ENCODE results near the gene NDRG3. TPM values are rescaled to one million over a fixed set of nuclear protein-coding genes. Genes with fewer than 3 reads are reported as not detected.

The NDRG3 gene
- total and polyA plus RNA-seq, 4 donors = 46.3 to 96.2 (median 85.0) TPM

- H3K27me3 ChIP-seq (ENCODE audit: control insufficient read depth, insufficient read depth, low read length) = no peaks in the 10 kb centered on the region
- H3K9me3 ChIP-seq (ENCODE audit: control insufficient read depth, insufficient read depth, low read length) = no peaks in the 10 kb centered on the region
- no peak for DNase-seq (ENCODE audit: low read depth in 4 of 6, low spot score in 6 of 6)
- no peak overlapping the region for H3K27ac ChIP-seq (ENCODE audit: low read depth, low read length)
- peaks cover 4% of the 10 kb centered on the region for H3K36me3 ChIP-seq (ENCODE audit: control insufficient read depth, insufficient read depth, low read length)
- peaks cover 19% of the 10 kb centered on the region for H3K4me1 ChIP-seq (ENCODE audit: control insufficient read depth, insufficient read depth, low read length)
- no peak overlapping the region for H3K4me3 ChIP-seq (ENCODE audit: low read depth, low read length)
- 81% methylated on average over 7 of the region's 7 CpGs for WGBS (ENCODE audit: insufficient coverage)
These were observed 24.8 kb upstream of the NDRG3 start for GRCh38 chr20:36770680-36771079.

DNA sequence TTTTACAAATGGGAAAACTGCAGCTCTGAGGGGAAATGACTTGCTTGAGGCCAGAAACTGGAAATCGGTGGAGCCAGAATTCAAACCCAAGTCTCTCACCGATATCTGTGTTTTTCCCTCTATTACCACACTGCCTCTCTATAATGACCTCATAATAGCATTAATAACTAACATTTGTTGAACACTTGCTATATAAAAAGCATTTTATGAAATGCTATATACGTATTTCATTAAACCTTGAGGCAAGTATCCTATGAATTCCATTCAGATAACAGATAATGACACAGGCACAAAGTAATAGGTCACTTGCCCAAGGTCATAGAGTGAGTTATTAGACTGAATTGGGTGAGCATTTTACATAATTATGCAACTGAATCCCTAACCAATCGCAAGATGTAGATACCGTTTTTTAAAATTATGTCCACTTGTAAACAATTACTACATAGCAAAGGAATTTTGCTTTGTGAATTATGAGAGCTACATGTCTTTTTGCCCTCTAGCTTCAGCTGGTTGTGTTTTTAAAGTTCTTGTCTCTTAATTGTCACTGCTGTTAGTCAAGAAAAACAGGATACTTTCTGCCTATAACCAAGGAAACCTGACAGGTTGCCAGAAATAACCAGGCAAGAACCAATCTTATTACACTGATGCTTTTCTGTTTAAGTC lies 23.0 kb upstream of the NDRG3 start:
- peaks cover 4% of the 10 kb centered on the region for H3K36me3 ChIP-seq (ENCODE audit: control insufficient read depth, insufficient read depth, low read length)
- H3K27ac ChIP-seq (ENCODE audit: low read depth, low read length) = no peak overlapping the region
- no CpG with 5 or more reads among the region's 5 CpGs for WGBS (ENCODE audit: insufficient coverage)
- H3K9me3 ChIP-seq (ENCODE audit: control insufficient read depth, insufficient read depth, low read length) = no peaks in the 10 kb centered on the region
- peaks cover 8% of the 10 kb centered on the region for H3K4me1 ChIP-seq (ENCODE audit: control insufficient read depth, insufficient read depth, low read length)
- H3K4me3 ChIP-seq (ENCODE audit: low read depth, low read length) = no peak overlapping the region
- DNase-seq (ENCODE audit: low read depth in 4 of 6, low spot score in 6 of 6) = no peak
- H3K27me3 ChIP-seq (ENCODE audit: control insufficient read depth, insufficient read depth, low read length) = no peaks in the 10 kb centered on the region

DNA sequence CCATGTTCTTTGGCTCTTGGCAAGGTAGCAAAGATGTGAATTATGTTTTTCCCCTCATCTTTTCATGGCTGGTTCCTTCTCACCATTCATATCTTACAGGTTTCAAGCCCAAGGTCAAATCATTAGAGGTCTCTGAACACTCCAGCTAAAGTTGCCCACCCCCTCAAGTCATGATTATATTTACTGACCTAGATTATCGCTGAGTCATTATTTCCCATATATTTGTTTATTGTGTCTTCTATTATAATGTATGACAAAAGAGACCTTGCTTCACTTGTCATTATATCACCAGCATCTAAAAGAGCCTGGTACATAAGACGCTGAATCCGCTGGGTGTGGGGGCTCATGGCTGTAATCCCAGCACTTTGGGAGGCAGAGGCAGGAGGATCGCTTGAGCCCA lies 15.2 kb upstream of the NDRG3 start:
- Histone ChIP-seq H3K9me3 (ENCODE audit: control insufficient read depth, insufficient read depth, low read length) (no peaks in the 10 kb centered on the region), H3K4me3 (ENCODE audit: low read depth, low read length) (no peak overlapping the region), H3K27ac (ENCODE audit: low read depth, low read length) (no peak overlapping the region), H3K4me1 (ENCODE audit: control insufficient read depth, insufficient read depth, low read length) (no peaks in the 10 kb centered on the region), H3K36me3 (ENCODE audit: control insufficient read depth, insufficient read depth, low read length) (peaks cover 8% of the 10 kb centered on the region), H3K27me3 (ENCODE audit: control insufficient read depth, insufficient read depth, low read length) (no peaks in the 10 kb centered on the region)
- 95% methylated on average over 3 of the region's 4 CpGs for WGBS (ENCODE audit: insufficient coverage)
- DNase-seq (ENCODE audit: low read depth in 4 of 6, low spot score in 6 of 6) = no peak

- WGBS (ENCODE audit: insufficient coverage) = 92% methylated on average over 3 of the region's 6 CpGs
- DNase-seq (ENCODE audit: low read depth in 4 of 6, low spot score in 6 of 6) = no peak
- Histone ChIP-seq H3K4me1 (ENCODE audit: control insufficient read depth, insufficient read depth, low read length) (no peaks in the 10 kb centered on the region), H3K9me3 (ENCODE audit: control insufficient read depth, insufficient read depth, low read length) (no peaks in the 10 kb centered on the region), H3K4me3 (ENCODE audit: low read depth, low read length) (no peak overlapping the region), H3K36me3 (ENCODE audit: control insufficient read depth, insufficient read depth, low read length) (peaks cover 5% of the 10 kb centered on the region), H3K27me3 (ENCODE audit: control insufficient read depth, insufficient read depth, low read length) (no peaks in the 10 kb centered on the region), H3K27ac (ENCODE audit: low read depth, low read length) (no peak overlapping the region)
These were observed 14.8 kb upstream of the NDRG3 start for GRCh38 chr20:36760647-36761046.

DNA sequence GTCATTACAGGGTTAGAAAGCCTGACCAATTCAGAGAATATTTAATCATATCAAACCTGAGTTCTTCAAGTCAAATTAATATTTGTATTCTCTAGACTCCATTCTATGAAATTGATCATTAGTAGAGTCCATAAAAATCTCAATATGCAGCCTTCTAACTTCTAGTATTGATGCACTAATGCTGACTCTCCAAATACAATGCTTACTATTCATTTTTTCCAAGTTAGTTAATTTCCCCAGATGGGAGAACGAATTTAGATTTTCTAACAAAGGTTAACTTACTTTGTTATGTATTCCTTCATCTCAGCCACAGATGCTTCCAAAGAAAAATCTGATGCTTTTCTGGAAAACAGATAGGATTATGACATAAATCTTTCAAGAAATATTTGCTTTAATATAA lies 12.4 kb upstream of the NDRG3 start:
- H3K9me3 ChIP-seq (ENCODE audit: control insufficient read depth, insufficient read depth, low read length) = no peaks in the 10 kb centered on the region
- H3K27me3 ChIP-seq (ENCODE audit: control insufficient read depth, insufficient read depth, low read length) = no peaks in the 10 kb centered on the region
- no peak for DNase-seq (ENCODE audit: low read depth in 4 of 6, low spot score in 6 of 6)
- no CpG with 5 or more reads among the region's 1 CpG for WGBS (ENCODE audit: insufficient coverage)
- no peak overlapping the region for H3K4me3 ChIP-seq (ENCODE audit: low read depth, low read length)
- H3K4me1 ChIP-seq (ENCODE audit: control insufficient read depth, insufficient read depth, low read length) = no peaks in the 10 kb centered on the region
- peaks cover 5% of the 10 kb centered on the region for H3K36me3 ChIP-seq (ENCODE audit: control insufficient read depth, insufficient read depth, low read length)
- H3K27ac ChIP-seq (ENCODE audit: low read depth, low read length) = no peak overlapping the region

DNA sequence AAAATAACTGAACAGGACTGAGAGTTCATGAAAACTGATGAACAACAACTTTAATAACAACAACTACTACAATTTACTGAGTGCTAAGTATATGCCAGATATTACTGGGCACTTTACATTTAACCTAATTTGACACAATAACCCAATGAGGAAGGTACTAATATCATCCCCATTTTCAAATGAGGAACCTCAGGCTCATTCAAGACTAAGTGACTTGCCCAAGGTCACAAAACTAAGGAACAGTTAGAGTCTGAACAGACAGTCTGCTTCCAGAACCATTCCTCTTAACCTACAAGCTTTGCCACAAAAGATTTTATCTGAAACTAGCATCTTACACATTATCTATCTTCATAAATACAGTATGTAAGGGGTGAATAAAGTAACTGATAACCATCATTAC lies 10.6 kb upstream of the NDRG3 start:
- no peak overlapping the region for H3K4me3 ChIP-seq (ENCODE audit: low read depth, low read length)
- no peak overlapping the region for H3K27ac ChIP-seq (ENCODE audit: low read depth, low read length)
- H3K9me3 ChIP-seq (ENCODE audit: control insufficient read depth, insufficient read depth, low read length) = no peaks in the 10 kb centered on the region
- peaks cover 11% of the 10 kb centered on the region for H3K36me3 ChIP-seq (ENCODE audit: control insufficient read depth, insufficient read depth, low read length)
- no peaks in the 10 kb centered on the region for H3K27me3 ChIP-seq (ENCODE audit: control insufficient read depth, insufficient read depth, low read length)
- no peaks in the 10 kb centered on the region for H3K4me1 ChIP-seq (ENCODE audit: control insufficient read depth, insufficient read depth, low read length)
- no peak for DNase-seq (ENCODE audit: low read depth in 4 of 6, low spot score in 6 of 6)

- WGBS (ENCODE audit: insufficient coverage) = 15% methylated on average over 2 of the region's 2 CpGs
- no peak overlapping the region for H3K27ac ChIP-seq (ENCODE audit: low read depth, low read length)
These were observed 8.8 kb upstream of the NDRG3 start for GRCh38 chr20:36754656-36755222.

DNA sequence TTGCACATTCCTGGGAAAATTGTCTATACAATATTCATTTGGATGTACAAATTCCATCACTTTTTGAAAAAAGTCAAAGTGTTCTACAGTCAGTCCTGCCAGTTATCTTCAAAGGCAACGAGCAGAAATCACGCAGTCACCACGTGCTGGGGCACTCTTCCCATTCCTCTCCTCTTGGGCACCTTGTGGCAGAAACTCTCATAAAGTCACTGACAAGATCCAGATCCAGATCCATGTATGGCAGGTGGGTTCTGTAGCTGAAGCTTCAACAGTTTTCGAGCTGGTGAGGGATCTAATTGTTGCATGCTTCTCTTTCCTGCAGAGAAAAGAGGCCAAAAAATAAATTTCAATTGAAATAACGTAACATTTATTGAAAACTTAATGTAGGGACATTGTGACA lies 6.7 kb upstream of the NDRG3 start:
- DNase-seq (ENCODE audit: low read depth in 4 of 6, low spot score in 6 of 6) = no peak
- Histone ChIP-seq H3K4me1 (ENCODE audit: control insufficient read depth, insufficient read depth, low read length) (no peaks in the 10 kb centered on the region), H3K27me3 (ENCODE audit: control insufficient read depth, insufficient read depth, low read length) (no peaks in the 10 kb centered on the region), H3K9me3 (ENCODE audit: control insufficient read depth, insufficient read depth, low read length) (no peaks in the 10 kb centered on the region), H3K4me3 (ENCODE audit: low read depth, low read length) (no peak overlapping the region), H3K27ac (ENCODE audit: low read depth, low read length) (no peak overlapping the region), H3K36me3 (ENCODE audit: control insufficient read depth, insufficient read depth, low read length) (peaks cover 13% of the 10 kb centered on the region)
- WGBS (ENCODE audit: insufficient coverage) = 100% methylated on average over 3 of the region's 5 CpGs

More at GRCh38 chr20:36754656-36755222, 8.8 kb upstream of the NDRG3 start:
- H3K9me3 ChIP-seq (ENCODE audit: control insufficient read depth, insufficient read depth, low read length) = no peaks in the 10 kb centered on the region
- H3K27me3 ChIP-seq (ENCODE audit: control insufficient read depth, insufficient read depth, low read length) = no peaks in the 10 kb centered on the region
- H3K36me3 ChIP-seq (ENCODE audit: control insufficient read depth, insufficient read depth, low read length) = peaks cover 13% of the 10 kb centered on the region
- no peaks in the 10 kb centered on the region for H3K4me1 ChIP-seq (ENCODE audit: control insufficient read depth, insufficient read depth, low read length)
- peak in 4 of 6 donors; percentile 42 to 88 (median 72) for DNase-seq (ENCODE audit: low read depth in 4 of 6, low spot score in 6 of 6)
- H3K4me3 ChIP-seq (ENCODE audit: low read depth, low read length) = no peak overlapping the region

DNA sequence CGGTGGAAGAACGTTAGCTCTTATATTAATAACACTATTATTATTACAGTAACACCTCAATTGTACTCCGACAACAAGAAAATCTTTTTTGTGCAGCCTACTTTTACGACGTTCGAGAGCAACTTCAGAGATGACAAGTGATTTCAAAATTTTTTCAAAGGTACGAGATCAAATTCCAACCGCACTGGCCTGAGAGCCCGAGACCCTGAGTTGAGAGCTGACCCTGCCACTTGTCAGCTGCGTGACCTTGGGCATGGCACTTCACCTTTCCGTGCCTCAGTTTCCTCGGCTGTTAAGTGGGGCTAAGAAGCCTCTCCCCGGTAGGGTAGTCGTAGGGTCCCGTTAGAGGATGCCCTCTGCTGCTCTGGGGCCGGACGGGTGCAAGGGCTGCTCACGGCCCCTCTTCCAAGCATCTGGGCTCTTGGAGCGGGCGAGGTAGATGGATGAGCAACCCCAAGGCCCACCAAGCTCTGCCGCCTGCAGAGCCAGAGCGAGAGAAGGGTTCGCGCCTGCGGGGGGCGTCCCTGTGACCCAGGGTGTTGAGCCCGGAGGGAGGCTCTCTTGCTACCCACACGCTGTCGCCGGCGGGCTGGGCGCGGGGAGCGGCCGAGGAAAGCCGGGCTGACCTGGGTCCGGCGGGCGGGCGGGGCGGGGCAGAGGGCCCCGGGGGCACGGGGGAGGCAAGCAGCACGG lies 510 bp downstream of the NDRG3 start:
- Histone ChIP-seq H3K27me3 (ENCODE audit: control insufficient read depth, insufficient read depth, low read length) (no peaks in the 10 kb centered on the region), H3K4me1 (ENCODE audit: control insufficient read depth, insufficient read depth, low read length) (peaks cover 18% of the 10 kb centered on the region), H3K36me3 (ENCODE audit: control insufficient read depth, insufficient read depth, low read length) (peaks cover 6% of the 10 kb centered on the region), H3K27ac (ENCODE audit: low read depth, low read length) (no peak overlapping the region), H3K9me3 (ENCODE audit: control insufficient read depth, insufficient read depth, low read length) (no peaks in the 10 kb centered on the region), H3K4me3 (ENCODE audit: low read depth, low read length) (peak overlapping the region; percentile 61)
- WGBS (ENCODE audit: insufficient coverage) = 5% methylated on average over 42 of the region's 44 CpGs
- peak in 2 of 6 donors; percentile 58 to 62 for DNase-seq (ENCODE audit: low read depth in 4 of 6, low spot score in 6 of 6)

DNA sequence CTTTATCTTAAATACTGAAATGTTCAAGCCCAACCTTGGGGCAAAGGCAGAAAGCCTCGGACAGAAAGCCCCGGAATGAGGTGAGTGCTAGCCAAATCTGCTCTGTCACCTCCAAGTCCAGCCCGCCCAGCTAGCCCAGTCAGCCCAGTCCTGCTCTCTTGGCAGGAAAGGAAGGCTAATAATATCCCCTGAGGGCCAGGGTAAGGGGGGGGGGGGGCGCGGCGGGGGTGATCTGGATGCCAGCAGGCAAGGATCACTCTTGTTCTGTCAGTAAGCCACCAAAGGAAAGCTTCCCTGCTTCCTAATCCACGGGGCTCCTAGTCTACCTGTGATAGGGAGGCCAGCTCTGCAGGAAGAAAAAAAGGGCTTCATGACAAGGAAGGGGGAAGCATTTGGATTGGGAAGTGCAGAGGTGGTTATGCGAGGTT lies 1.1 kb downstream of the NDRG3 start:
- Histone ChIP-seq H3K36me3 (ENCODE audit: control insufficient read depth, insufficient read depth, low read length) (peaks cover 6% of the 10 kb centered on the region), H3K27ac (ENCODE audit: low read depth, low read length) (no peak overlapping the region), H3K27me3 (ENCODE audit: control insufficient read depth, insufficient read depth, low read length) (no peaks in the 10 kb centered on the region), H3K9me3 (ENCODE audit: control insufficient read depth, insufficient read depth, low read length) (no peaks in the 10 kb centered on the region), H3K4me1 (ENCODE audit: control insufficient read depth, insufficient read depth, low read length) (peaks cover 18% of the 10 kb centered on the region), H3K4me3 (ENCODE audit: low read depth, low read length) (peak overlapping the region; percentile 61)
- WGBS (ENCODE audit: insufficient coverage) = no CpG with 5 or more reads among the region's 8 CpGs
- DNase-seq (ENCODE audit: low read depth in 4 of 6, low spot score in 6 of 6) = peak in 1 of 6 donors; percentile 10

All from spinal cord (tissue), 10 donors.